HEK293 (cell line): ENCODE measurements around the gene ZFR2.

Experiments used
- CTCF ChIA-PET: fragments of 350-600 bp; formaldehyde crosslinking; extraction: SDS; loops from one replicate; lab custom pipeline; 2021; ENCODE audit warnings: antibody characterized with exemption; lab: Yijun Ruan, JAX
- POLR2A ChIA-PET: fragments of 300-600 bp; formaldehyde crosslinking; extraction: SDS; loops from one replicate; lab custom pipeline; 2020; ENCODE audit warnings: antibody characterized with exemption, inconsistent platforms; lab: Yijun Ruan, JAX
- H3K27ac ChIP-seq: fragments of 200-500 bp; sonication (Bioruptor generic); 2 replicates; pipeline ENCODE4 v1.5.1; 2014; ENCODE audit warnings: low read depth, low read length, control low read depth, inconsistent platforms; ENCODE audit errors: extremely low read depth
- H3K36me3 ChIP-seq, 2 experiments: fragments of 200-500 bp in 1 of 2; sonication (Bioruptor generic) in 1 of 2; 1 replicate in 1 of 2; 2 replicates in 1 of 2; pipeline ENCODE4 v1.5.1; 2014 to 2017; ENCODE audit warnings: inconsistent platforms in 2 of 2, low read length in 2 of 2; ENCODE audit not compliant: control insufficient read depth in 2 of 2, insufficient read depth in 1 of 2
- H3K4me1 ChIP-seq: fragments of 200-500 bp; sonication (Bioruptor generic); 2 replicates; pipeline ENCODE4 v1.5.1; 2014; ENCODE audit warnings: mild to moderate bottlenecking, low read length, inconsistent platforms; ENCODE audit not compliant: control insufficient read depth, insufficient read depth
- H3K4me3 ChIP-seq: 2 replicates; pipeline ENCODE4 v1.5.1; 2011; ENCODE audit warnings: low read depth, mild to moderate bottlenecking, control low read depth, low read length, moderate library complexity
- H3K9me3 ChIP-seq: fragments of 200-500 bp; sonication (Bioruptor generic); 2 replicates; pipeline ENCODE4 v1.5.1; 2014; ENCODE audit warnings: low read depth, low read length, inconsistent platforms; ENCODE audit not compliant: control insufficient read depth, insufficient read depth
- GLIS2 ChIP-seq: fragments of 450-650 bp; formaldehyde crosslinking; IDR thresholded peaks from 2 replicates; pipeline ENCODE4 v1.5.1; 2016; ENCODE audit warnings: missing biosample characterization, missing genetic modification characterization
- MZF1 ChIP-seq: fragments of 450-650 bp; formaldehyde crosslinking; IDR thresholded peaks from 2 replicates; pipeline ENCODE4 v1.5.1; 2017; ENCODE audit warnings: missing biosample characterization, missing genetic modification characterization, borderline replicate concordance
- OSR2 ChIP-seq: fragments of 450-650 bp; formaldehyde crosslinking; IDR thresholded peaks from 2 replicates; pipeline ENCODE4 v1.5.1; 2016; ENCODE audit warnings: missing biosample characterization, missing genetic modification characterization
- OVOL3 ChIP-seq: fragments of 450-650 bp; formaldehyde crosslinking; IDR thresholded peaks from 2 replicates; pipeline ENCODE4 v1.5.1; 2016; ENCODE audit warnings: missing biosample characterization, missing genetic modification characterization
- SCRT2 ChIP-seq: fragments of 450-650 bp; formaldehyde crosslinking; IDR thresholded peaks from 2 replicates; pipeline ENCODE4 v1.5.1; 2016; ENCODE audit warnings: missing biosample characterization, missing genetic modification characterization
- SP2 ChIP-seq: fragments of 450-650 bp; formaldehyde crosslinking; IDR thresholded peaks from 2 replicates; pipeline ENCODE4 v1.5.1; 2016; ENCODE audit warnings: missing biosample characterization, missing genetic modification characterization
- TRIM28 ChIP-seq: IDR thresholded peaks from 2 replicates; pipeline ENCODE4 v1.6.1; 2011; ENCODE audit warnings: low read length, control low read depth, borderline replicate concordance
- ZBTB7A ChIP-seq: fragments of 450-650 bp; formaldehyde crosslinking; IDR thresholded peaks from 2 replicates; pipeline ENCODE4 v1.5.1; 2016; ENCODE audit warnings: low read depth, missing biosample characterization, missing genetic modification characterization
- ZFHX2 ChIP-seq: fragments of 450-650 bp; formaldehyde crosslinking; conservative IDR thresholded peaks from 2 replicates; pipeline ENCODE4 v1.5.1; 2016; ENCODE audit warnings: missing biosample characterization, missing genetic modification characterization
- ZNF157 ChIP-seq: fragments of 450-650 bp; formaldehyde crosslinking; IDR thresholded peaks from 2 replicates; pipeline ENCODE4 v1.5.1; 2016; ENCODE audit warnings: missing biosample characterization, missing genetic modification characterization
- ZNF169 ChIP-seq: fragments of 450-650 bp; formaldehyde crosslinking; IDR thresholded peaks from 2 replicates; pipeline ENCODE4 v1.5.1; 2016; ENCODE audit warnings: missing biosample characterization, missing genetic modification characterization
- ZNF221 ChIP-seq: fragments of 450-650 bp; formaldehyde crosslinking; IDR thresholded peaks from 2 replicates; pipeline ENCODE4 v1.5.1; 2017; ENCODE audit warnings: missing biosample characterization, missing genetic modification characterization, borderline replicate concordance
- ZNF239 ChIP-seq: fragments of 450-650 bp; formaldehyde crosslinking; IDR thresholded peaks from 2 replicates; pipeline ENCODE4 v1.5.1; 2016; ENCODE audit warnings: missing biosample characterization, missing genetic modification characterization
- ZNF274 ChIP-seq, 2 experiments: fragments of 200-500 bp in 1 of 2; fragments of 450-650 bp in 1 of 2; sonication (Bioruptor generic) in 1 of 2; formaldehyde crosslinking in 1 of 2; IDR thresholded peaks; 2 replicates each; pipeline versions ENCODE4 v1.5.1 to v1.6.1; 2014 to 2016; ENCODE audit warnings: borderline replicate concordance in 1 of 2, inconsistent platforms in 1 of 2, low read length in 1 of 2, missing biosample characterization in 1 of 2, missing genetic modification characterization in 1 of 2
- ZNF302 ChIP-seq: fragments of 450-650 bp; formaldehyde crosslinking; IDR thresholded peaks from 2 replicates; pipeline ENCODE4 v1.5.1; 2016; ENCODE audit warnings: missing biosample characterization, missing genetic modification characterization, low read depth
- ZNF341 ChIP-seq: fragments of 450-650 bp; formaldehyde crosslinking; IDR thresholded peaks from 2 replicates; pipeline ENCODE4; 2016; ENCODE audit warnings: low read depth, missing biosample characterization, missing genetic modification characterization
- ZNF404 ChIP-seq: fragments of 450-650 bp; formaldehyde crosslinking; IDR thresholded peaks from 2 replicates; pipeline ENCODE4 v1.5.1; 2017; ENCODE audit warnings: missing biosample characterization, missing genetic modification characterization
- ZNF514 ChIP-seq: fragments of 450-650 bp; formaldehyde crosslinking; IDR thresholded peaks from 2 replicates; pipeline ENCODE4 v1.5.1; 2016; ENCODE audit warnings: missing biosample characterization, missing genetic modification characterization
- ZNF530 ChIP-seq: fragments of 450-650 bp; formaldehyde crosslinking; IDR thresholded peaks from 2 replicates; pipeline ENCODE4 v1.5.1; 2016; ENCODE audit warnings: low read depth, missing biosample characterization, missing genetic modification characterization
- ZNF626 ChIP-seq: fragments of 450-650 bp; sonication (Bioruptor Pico); formaldehyde crosslinking; IDR thresholded peaks from 2 replicates; pipeline ENCODE4 v1.5.1; 2018; ENCODE audit warnings: missing biosample characterization, missing genetic modification characterization, inconsistent platforms
- ZNF654 ChIP-seq: fragments of 450-650 bp; formaldehyde crosslinking; IDR thresholded peaks from 2 replicates; pipeline ENCODE4 v1.5.1; 2016; ENCODE audit warnings: low read depth, missing biosample characterization, missing genetic modification characterization
- ZNF660 ChIP-seq: fragments of 450-650 bp; IDR thresholded peaks from 2 replicates; pipeline ENCODE4 v1.5.1; 2018; ENCODE audit warnings: missing biosample characterization, mild to moderate bottlenecking, missing genetic modification characterization
- ZNF792 ChIP-seq: fragments of 450-650 bp; formaldehyde crosslinking; IDR thresholded peaks from 2 replicates; pipeline ENCODE4 v1.5.1; 2016; ENCODE audit warnings: missing biosample characterization, missing genetic modification characterization
- ZNF837 ChIP-seq: fragments of 450-650 bp; formaldehyde crosslinking; IDR thresholded peaks from 2 replicates; pipeline ENCODE4 v1.5.1; 2016; ENCODE audit warnings: missing biosample characterization, missing genetic modification characterization
- TF ChIP-seq, protein P1 (sequence below): fragments of 450-650 bp; formaldehyde crosslinking; conservative IDR thresholded peaks from 2 replicates; pipeline ENCODE4 v1.5.1; 2016; ENCODE audit warnings: low read depth, missing biosample characterization, missing genetic modification characterization
- TF ChIP-seq, protein P2 (sequence below): fragments of 450-650 bp; formaldehyde crosslinking; IDR thresholded peaks from 2 replicates; pipeline ENCODE4 v1.5.1; 2017; ENCODE audit warnings: missing biosample characterization, missing genetic modification characterization
- TF ChIP-seq, protein P3 (sequence below): fragments of 450-650 bp; formaldehyde crosslinking; IDR thresholded peaks from 2 replicates; pipeline ENCODE4 v1.5.1; 2016; ENCODE audit warnings: missing biosample characterization, missing genetic modification characterization
- TF ChIP-seq, protein P4 (sequence below): fragments of 450-650 bp; formaldehyde crosslinking; IDR thresholded peaks from 2 replicates; pipeline ENCODE4 v1.5.1; 2016; ENCODE audit warnings: missing biosample characterization, missing genetic modification characterization
- TF ChIP-seq, protein P5 (sequence below): fragments of 450-650 bp; formaldehyde crosslinking; IDR thresholded peaks from 2 replicates; pipeline ENCODE4 v1.5.1; 2016; ENCODE audit warnings: missing biosample characterization, missing genetic modification characterization

Gene ZFR2

DNA sequence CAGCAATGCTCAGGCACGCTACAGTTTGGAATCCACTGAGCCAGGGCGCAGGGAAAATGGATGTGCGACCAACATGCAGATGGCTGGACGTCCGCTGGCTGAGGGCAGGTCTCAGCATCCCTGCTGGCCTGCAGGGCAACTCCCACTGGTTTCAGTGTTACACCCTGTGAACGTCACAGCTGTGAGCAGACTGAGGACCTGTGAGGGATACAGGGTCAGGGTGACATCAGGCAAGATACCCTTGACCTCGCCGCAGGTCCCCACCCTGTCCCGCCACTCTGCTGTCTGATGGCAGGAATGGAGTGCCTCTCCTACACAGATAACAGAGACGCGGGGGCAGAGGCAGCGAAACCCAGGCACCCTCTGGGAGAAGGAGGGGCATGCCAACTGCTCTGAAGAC is 19.1 kb downstream of the ZFR2 start (continued):
- TF ChIP-seq, protein P1, sequence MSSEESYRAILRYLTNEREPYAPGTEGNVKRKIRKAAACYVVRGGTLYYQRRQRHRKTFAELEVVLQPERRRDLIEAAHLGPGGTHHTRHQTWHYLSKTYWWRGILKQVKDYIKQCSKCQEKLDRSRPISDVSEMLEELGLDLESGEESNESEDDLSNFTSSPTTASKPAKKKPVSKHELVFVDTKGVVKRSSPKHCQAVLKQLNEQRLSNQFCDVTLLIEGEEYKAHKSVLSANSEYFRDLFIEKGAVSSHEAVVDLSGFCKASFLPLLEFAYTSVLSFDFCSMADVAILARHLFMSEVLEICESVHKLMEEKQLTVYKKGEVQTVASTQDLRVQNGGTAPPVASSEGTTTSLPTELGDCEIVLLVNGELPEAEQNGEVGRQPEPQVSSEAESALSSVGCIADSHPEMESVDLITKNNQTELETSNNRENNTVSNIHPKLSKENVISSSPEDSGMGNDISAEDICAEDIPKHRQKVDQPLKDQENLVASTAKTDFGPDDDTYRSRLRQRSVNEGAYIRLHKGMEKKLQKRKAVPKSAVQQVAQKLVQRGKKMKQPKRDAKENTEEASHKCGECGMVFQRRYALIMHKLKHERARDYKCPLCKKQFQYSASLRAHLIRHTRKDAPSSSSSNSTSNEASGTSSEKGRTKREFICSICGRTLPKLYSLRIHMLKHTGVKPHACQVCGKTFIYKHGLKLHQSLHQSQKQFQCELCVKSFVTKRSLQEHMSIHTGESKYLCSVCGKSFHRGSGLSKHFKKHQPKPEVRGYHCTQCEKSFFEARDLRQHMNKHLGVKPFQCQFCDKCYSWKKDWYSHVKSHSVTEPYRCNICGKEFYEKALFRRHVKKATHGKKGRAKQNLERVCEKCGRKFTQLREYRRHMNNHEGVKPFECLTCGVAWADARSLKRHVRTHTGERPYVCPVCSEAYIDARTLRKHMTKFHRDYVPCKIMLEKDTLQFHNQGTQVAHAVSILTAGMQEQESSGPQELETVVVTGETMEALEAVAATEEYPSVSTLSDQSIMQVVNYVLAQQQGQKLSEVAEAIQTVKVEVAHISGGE: no peak
- TF ChIP-seq ZNF837 (tag by site-specific recombination): no peak
- no peak for TF ChIP-seq ZNF626
- no peak for TF ChIP-seq ZNF654 (tag by site-specific recombination)
- TF ChIP-seq ZNF221 (tag by site-specific recombination): no peak
- no peak for TF ChIP-seq ZNF157
- TF ChIP-seq, protein P2, sequence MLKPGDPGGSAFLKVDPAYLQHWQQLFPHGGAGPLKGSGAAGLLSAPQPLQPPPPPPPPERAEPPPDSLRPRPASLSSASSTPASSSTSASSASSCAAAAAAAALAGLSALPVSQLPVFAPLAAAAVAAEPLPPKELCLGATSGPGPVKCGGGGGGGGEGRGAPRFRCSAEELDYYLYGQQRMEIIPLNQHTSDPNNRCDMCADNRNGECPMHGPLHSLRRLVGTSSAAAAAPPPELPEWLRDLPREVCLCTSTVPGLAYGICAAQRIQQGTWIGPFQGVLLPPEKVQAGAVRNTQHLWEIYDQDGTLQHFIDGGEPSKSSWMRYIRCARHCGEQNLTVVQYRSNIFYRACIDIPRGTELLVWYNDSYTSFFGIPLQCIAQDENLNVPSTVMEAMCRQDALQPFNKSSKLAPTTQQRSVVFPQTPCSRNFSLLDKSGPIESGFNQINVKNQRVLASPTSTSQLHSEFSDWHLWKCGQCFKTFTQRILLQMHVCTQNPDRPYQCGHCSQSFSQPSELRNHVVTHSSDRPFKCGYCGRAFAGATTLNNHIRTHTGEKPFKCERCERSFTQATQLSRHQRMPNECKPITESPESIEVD (tag by site-specific recombination): no peak
- TF ChIP-seq ZNF239 (tag by site-specific recombination): no peak
- no peak for TF ChIP-seq ZNF530
- no peak for TF ChIP-seq TRIM28
- no peak for TF ChIP-seq OSR2 (tag by site-specific recombination)
- no peak for TF ChIP-seq ZNF660 (tag by site-specific recombination)
- TF ChIP-seq ZNF792 (tag by site-specific recombination): no peak
- no peak for TF ChIP-seq ZFHX2
- TF ChIP-seq ZBTB7A (tag by site-specific recombination): no peak

DNA sequence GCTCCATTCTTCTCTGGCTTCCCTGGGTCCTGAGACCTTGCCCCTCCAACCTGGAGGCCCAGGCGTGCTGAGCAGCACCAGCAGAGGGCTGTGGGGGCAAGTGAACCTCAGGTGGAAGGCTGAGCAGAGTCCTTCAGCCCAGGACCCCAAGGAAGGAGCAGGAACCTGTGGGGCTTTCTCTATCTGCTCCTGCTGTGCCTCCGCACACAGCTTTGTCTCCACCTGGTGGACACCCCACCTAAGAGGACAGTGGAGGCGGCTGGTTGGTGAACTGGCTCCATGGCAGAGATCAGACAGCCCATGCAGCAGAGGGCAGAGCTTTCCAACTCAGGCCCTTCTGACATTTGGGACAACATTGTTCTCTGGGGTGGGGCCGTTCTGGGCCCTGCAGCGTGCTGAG is 19.7 kb downstream of the ZFR2 start:
- Histone ChIP-seq H3K4me3 (no peak overlapping the region), H3K27ac (no peak overlapping the region), H3K9me3 (no peaks in the 10 kb centered on the region), H3K36me3 (no peaks in the 10 kb centered on the region), H3K4me1 (no peaks in the 10 kb centered on the region)
- ChIA-PET POLR2A (no interaction called here), CTCF (interaction anchor here (0.6 to 2.2 kb wide), 8 partner anchors 27 to 699 kb away, joined by 3 to 13 read pairs (median 3); no protein-coding TSS in a partner anchor)
- TF ChIP-seq OVOL3 (tag by site-specific recombination) (no peak), ZNF654 (tag by site-specific recombination) (0 out of 2 replicates have a peak, but pooled peaks have one; percentile 9), ZNF169 (tag by site-specific recombination) (no peak), ZNF341 (tag by site-specific recombination) (no peak), ZNF514 (tag by site-specific recombination) (no peak), ZNF302 (no peak), SCRT2 (peak; percentile 39), SP2 (tag by site-specific recombination) (no peak), MZF1 (no peak), ZNF274 (IDR thresholded peaks at IDR 0.05; ENCODE audit: low read length) (no peak), ZNF274 (tag by site-specific recombination; IDR thresholded peaks at IDR 0.05; ENCODE audit: borderline replicate concordance) (no peak), GLIS2 (tag by site-specific recombination) (no peak), ZNF404 (no peak)
- TF ChIP-seq, protein P3, sequence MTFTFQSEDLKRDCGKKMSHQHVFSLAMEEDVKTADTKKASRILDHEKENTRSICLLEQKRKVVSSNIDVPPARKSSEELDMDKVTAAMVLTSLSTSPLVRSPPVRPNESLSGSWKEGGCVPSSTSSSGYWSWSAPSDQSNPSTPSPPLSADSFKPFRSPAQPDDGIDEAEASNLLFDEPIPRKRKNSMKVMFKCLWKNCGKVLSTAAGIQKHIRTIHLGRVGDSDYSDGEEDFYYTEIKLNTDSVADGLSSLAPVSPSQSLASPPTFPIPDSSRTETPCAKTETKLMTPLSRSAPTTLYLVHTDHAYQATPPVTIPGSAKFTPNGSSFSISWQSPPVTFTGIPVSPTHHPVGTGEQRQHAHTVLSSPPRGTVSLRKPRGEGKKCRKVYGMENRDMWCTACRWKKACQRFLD (tag by site-specific recombination): no peak
- TF ChIP-seq, protein P4, sequence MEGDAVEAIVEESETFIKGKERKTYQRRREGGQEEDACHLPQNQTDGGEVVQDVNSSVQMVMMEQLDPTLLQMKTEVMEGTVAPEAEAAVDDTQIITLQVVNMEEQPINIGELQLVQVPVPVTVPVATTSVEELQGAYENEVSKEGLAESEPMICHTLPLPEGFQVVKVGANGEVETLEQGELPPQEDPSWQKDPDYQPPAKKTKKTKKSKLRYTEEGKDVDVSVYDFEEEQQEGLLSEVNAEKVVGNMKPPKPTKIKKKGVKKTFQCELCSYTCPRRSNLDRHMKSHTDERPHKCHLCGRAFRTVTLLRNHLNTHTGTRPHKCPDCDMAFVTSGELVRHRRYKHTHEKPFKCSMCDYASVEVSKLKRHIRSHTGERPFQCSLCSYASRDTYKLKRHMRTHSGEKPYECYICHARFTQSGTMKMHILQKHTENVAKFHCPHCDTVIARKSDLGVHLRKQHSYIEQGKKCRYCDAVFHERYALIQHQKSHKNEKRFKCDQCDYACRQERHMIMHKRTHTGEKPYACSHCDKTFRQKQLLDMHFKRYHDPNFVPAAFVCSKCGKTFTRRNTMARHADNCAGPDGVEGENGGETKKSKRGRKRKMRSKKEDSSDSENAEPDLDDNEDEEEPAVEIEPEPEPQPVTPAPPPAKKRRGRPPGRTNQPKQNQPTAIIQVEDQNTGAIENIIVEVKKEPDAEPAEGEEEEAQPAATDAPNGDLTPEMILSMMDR (tag by site-specific recombination): 0 out of 2 replicates have a peak, but pooled peaks have one; percentile 12
- TF ChIP-seq, protein P5, sequence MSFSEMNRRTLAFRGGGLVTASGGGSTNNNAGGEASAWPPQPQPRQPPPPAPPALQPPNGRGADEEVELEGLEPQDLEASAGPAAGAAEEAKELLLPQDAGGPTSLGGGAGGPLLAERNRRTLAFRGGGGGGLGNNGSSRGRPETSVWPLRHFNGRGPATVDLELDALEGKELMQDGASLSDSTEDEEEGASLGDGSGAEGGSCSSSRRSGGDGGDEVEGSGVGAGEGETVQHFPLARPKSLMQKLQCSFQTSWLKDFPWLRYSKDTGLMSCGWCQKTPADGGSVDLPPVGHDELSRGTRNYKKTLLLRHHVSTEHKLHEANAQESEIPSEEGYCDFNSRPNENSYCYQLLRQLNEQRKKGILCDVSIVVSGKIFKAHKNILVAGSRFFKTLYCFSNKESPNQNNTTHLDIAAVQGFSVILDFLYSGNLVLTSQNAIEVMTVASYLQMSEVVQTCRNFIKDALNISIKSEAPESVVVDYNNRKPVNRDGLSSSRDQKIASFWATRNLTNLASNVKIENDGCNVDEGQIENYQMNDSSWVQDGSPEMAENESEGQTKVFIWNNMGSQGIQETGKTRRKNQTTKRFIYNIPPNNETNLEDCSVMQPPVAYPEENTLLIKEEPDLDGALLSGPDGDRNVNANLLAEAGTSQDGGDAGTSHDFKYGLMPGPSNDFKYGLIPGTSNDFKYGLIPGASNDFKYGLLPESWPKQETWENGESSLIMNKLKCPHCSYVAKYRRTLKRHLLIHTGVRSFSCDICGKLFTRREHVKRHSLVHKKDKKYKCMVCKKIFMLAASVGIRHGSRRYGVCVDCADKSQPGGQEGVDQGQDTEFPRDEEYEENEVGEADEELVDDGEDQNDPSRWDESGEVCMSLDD (tag by site-specific recombination): no peak
